ENCODE measurements around the gene GFPT2.

The GFPT2 gene

DNA sequence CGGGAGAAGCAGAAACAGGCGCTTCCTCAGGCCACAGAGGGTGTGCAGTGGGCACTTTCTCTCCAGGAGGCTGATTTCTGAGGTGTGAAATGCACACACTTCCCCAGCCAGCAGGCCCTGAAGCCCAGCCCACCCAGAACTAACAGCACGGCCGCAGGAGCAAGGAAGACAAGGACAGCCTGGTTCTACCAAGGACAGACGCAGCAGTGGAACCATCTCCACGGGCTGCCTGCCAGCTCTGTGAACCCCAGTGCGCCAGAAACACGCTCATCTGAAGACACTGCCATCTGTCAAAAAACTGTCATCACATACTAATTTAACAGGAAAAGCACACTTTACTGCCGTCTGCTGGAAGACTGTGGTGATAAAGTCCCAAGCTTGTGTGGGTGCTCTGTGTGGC lies 102.0 kb downstream of the GFPT2 start:
- H3K9me3 ChIP-seq (ENCODE audit: severe bottlenecking), result peaks cover 45% of the 10 kb centered on the region
- peaks cover 63% of the 10 kb centered on the region for H3K36me3 ChIP-seq (ENCODE audit: low read depth)

More for the DNA sequence above, 102.0 kb downstream of the GFPT2 start:
- TF ChIP-seq, protein P1, sequence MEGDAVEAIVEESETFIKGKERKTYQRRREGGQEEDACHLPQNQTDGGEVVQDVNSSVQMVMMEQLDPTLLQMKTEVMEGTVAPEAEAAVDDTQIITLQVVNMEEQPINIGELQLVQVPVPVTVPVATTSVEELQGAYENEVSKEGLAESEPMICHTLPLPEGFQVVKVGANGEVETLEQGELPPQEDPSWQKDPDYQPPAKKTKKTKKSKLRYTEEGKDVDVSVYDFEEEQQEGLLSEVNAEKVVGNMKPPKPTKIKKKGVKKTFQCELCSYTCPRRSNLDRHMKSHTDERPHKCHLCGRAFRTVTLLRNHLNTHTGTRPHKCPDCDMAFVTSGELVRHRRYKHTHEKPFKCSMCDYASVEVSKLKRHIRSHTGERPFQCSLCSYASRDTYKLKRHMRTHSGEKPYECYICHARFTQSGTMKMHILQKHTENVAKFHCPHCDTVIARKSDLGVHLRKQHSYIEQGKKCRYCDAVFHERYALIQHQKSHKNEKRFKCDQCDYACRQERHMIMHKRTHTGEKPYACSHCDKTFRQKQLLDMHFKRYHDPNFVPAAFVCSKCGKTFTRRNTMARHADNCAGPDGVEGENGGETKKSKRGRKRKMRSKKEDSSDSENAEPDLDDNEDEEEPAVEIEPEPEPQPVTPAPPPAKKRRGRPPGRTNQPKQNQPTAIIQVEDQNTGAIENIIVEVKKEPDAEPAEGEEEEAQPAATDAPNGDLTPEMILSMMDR (IDR thresholded peaks at IDR 0.05; ENCODE audit: poor library complexity, severe bottlenecking), result no peak
- no peak for DNase-seq (ENCODE audit: low spot score)
- Histone ChIP-seq H3K27ac (ENCODE audit: poor library complexity, severe bottlenecking) (no peak overlapping the region), H3K27me3 (ENCODE audit: insufficient read depth, poor library complexity, severe bottlenecking) (no peaks in the 10 kb centered on the region), H3K4me3 (ENCODE audit: severe bottlenecking) (no peak overlapping the region), H3K4me1 (ENCODE audit: insufficient read depth, poor library complexity, severe bottlenecking) (no peaks in the 10 kb centered on the region)
- ATAC-seq (ENCODE audit: low read depth), result no peak
